ENCODE results near the gene TAS2R42. TPM values are rescaled to one million over a fixed set of nuclear protein-coding genes. Genes with fewer than 3 reads are reported as not detected.

TAS2R42 gene
- polyA plus RNA-seq, 1 experiment, result not detected

- H3K27ac ChIP-seq (ENCODE audit: low read depth, low read length), result no peak overlapping the region
- DNase-seq (ENCODE audit: low read depth, low spot score), result no peak
- ChIA-PET POLR2A (no interaction called here), CTCF (no interaction called here)
- H3K9me3 ChIP-seq (ENCODE audit: control insufficient read depth, insufficient read depth, low read length), result no peaks in the 10 kb centered on the region
- TF ChIP-seq, protein P1, sequence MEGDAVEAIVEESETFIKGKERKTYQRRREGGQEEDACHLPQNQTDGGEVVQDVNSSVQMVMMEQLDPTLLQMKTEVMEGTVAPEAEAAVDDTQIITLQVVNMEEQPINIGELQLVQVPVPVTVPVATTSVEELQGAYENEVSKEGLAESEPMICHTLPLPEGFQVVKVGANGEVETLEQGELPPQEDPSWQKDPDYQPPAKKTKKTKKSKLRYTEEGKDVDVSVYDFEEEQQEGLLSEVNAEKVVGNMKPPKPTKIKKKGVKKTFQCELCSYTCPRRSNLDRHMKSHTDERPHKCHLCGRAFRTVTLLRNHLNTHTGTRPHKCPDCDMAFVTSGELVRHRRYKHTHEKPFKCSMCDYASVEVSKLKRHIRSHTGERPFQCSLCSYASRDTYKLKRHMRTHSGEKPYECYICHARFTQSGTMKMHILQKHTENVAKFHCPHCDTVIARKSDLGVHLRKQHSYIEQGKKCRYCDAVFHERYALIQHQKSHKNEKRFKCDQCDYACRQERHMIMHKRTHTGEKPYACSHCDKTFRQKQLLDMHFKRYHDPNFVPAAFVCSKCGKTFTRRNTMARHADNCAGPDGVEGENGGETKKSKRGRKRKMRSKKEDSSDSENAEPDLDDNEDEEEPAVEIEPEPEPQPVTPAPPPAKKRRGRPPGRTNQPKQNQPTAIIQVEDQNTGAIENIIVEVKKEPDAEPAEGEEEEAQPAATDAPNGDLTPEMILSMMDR (IDR thresholded peaks at IDR 0.05; ENCODE audit: low read depth, low read length), result no peak
- H3K4me3 ChIP-seq (ENCODE audit: low read depth, low read length), result no peak overlapping the region
- no peaks in the 10 kb centered on the region for H3K27me3 ChIP-seq (ENCODE audit: control insufficient read depth, insufficient read depth, low read length)
Measured at GRCh38 chr12:11136075-11136474, 50.7 kb downstream of the TAS2R42 start.

Other genes with a start within 250 kb of the TAS2R42 start
- 2.1 and 3.2 TPM in 2 replicates for gene TAS2R14, start 247.7 kb downstream of the TAS2R42 start, polyA plus RNA-seq (2011; rRNA removed)
- gene TAS2R50, start 200.0 kb downstream of the TAS2R42 start, polyA plus RNA-seq (2011; rRNA removed), result 0.21 and 0.24 TPM in 2 replicates
- 0.62 and 0.67 TPM in 2 replicates for gene TAS2R20, start 188.6 kb downstream of the TAS2R42 start, polyA plus RNA-seq (2011; rRNA removed)
- 0.46 and 0.48 TPM in 2 replicates for gene TAS2R19, start 164.3 kb downstream of the TAS2R42 start, polyA plus RNA-seq (2011; rRNA removed)
- 0.51 and 0.60 TPM in 2 replicates for gene TAS2R31, start 155.5 kb downstream of the TAS2R42 start, polyA plus RNA-seq (2011; rRNA removed)
- 0.30 TPM in 1 of 2 replicates, not detected in the other for gene TAS2R46, start 124.6 kb downstream of the TAS2R42 start, polyA plus RNA-seq (2011; rRNA removed)
- not detected in 2 replicates for gene TAS2R43, start 94.6 kb downstream of the TAS2R42 start, polyA plus RNA-seq (2011; rRNA removed)
- gene TAS2R30, start 52.3 kb downstream of the TAS2R42 start, polyA plus RNA-seq (2011; rRNA removed), result 0.07 TPM in 1 of 2 replicates, not detected in the other
- 4.8 and 6.4 TPM in 2 replicates for gene SMIM10L1, start 15.7 kb downstream of the TAS2R42 start, polyA plus RNA-seq (2011; rRNA removed)
- gene PRB3, start 82.8 kb upstream of the TAS2R42 start, polyA plus RNA-seq (2011; rRNA removed), result not detected in 2 replicates
- gene PRB4, start 123.5 kb upstream of the TAS2R42 start, polyA plus RNA-seq (2011; rRNA removed), result not detected in 2 replicates
- not detected in 2 replicates for gene PRB2, start 208.6 kb upstream of the TAS2R42 start, polyA plus RNA-seq (2011; rRNA removed)

Data from AG04450 (cell line).